ENCODE results near the gene SUGCT. TPM values are rescaled to one million over a fixed set of nuclear protein-coding genes. Genes with fewer than 3 reads are reported as not detected.

SUGCT gene
- total and polyA plus RNA-seq, 2 of the 13 experiments (the other 11 are each of a cell fraction or from before 2014, with no cell fraction given) = 10.1 to 22.2 TPM

DNA sequence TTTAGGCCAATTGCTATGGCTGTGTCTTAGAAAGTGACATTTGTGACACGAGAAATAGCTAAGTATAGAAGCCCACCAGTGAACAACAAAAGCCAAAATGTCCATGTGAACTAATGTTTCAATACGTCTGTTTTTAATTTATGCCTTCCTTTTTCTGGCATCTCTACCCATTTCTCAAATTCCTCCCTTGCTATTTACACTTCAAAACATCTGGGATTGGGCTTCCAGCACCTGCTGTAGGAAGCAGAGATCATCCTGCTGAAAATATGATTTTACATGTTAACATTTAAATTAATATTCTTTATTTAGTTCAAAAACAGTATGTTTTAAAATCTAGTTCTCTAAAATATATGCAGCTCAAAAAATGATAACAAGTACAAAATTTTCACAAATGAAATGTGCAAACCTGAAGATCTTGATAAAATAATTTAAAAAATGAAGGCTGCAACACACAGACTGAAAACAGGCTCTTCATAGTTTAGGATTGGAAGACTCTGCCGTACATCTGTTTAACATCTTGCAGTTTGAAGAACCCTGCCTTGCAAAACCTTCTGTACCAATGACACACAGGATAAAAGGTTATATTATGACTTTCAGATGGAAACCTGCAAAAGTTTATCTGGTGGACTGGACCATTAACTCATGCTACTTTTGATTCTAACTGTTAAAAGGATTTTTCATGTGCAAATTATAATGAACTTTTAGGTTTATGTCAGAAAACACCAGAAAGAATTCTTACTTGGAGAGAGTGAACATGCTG is 408.4 kb downstream of the SUGCT start (continued):
- TF ChIP-seq, protein P1, sequence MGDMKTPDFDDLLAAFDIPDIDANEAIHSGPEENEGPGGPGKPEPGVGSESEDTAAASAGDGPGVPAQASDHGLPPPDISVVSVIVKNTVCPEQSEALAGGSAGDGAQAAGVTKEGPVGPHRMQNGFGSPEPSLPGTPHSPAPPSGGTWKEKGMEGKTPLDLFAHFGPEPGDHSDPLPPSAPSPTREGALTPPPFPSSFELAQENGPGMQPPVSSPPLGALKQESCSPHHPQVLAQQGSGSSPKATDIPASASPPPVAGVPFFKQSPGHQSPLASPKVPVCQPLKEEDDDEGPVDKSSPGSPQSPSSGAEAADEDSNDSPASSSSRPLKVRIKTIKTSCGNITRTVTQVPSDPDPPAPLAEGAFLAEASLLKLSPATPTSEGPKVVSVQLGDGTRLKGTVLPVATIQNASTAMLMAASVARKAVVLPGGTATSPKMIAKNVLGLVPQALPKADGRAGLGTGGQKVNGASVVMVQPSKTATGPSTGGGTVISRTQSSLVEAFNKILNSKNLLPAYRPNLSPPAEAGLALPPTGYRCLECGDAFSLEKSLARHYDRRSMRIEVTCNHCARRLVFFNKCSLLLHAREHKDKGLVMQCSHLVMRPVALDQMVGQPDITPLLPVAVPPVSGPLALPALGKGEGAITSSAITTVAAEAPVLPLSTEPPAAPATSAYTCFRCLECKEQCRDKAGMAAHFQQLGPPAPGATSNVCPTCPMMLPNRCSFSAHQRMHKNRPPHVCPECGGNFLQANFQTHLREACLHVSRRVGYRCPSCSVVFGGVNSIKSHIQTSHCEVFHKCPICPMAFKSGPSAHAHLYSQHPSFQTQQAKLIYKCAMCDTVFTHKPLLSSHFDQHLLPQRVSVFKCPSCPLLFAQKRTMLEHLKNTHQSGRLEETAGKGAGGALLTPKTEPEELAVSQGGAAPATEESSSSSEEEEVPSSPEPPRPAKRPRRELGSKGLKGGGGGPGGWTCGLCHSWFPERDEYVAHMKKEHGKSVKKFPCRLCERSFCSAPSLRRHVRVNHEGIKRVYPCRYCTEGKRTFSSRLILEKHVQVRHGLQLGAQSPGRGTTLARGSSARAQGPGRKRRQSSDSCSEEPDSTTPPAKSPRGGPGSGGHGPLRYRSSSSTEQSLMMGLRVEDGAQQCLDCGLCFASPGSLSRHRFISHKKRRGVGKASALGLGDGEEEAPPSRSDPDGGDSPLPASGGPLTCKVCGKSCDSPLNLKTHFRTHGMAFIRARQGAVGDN (CRISPR knock-in tag; IDR thresholded peaks at IDR 0.05) = no peak
- TF ChIP-seq SKI (IDR thresholded peaks at IDR 0.05; ENCODE audit: partially characterized antibody) (no peak), ZNF83 (CRISPR knock-in tag; IDR thresholded peaks at IDR 0.05; ENCODE audit: borderline replicate concordance) (no peak), CHD2 (IDR thresholded peaks at IDR 0.05; ENCODE audit: low read depth, low read length) (no peak), NR2C2 (CRISPR knock-in tag; IDR thresholded peaks at IDR 0.05; ENCODE audit: borderline replicate concordance) (no peak), ZNF564 (CRISPR knock-in tag; IDR thresholded peaks at IDR 0.05) (no peak), ZNF235 (CRISPR knock-in tag; IDR thresholded peaks at IDR 0.05; ENCODE audit: borderline replicate concordance) (no peak), HDAC2 (CRISPR knock-in tag; IDR thresholded peaks at IDR 0.05) (no peak), ZNF652 (CRISPR knock-in tag; IDR thresholded peaks at IDR 0.05; ENCODE audit: borderline replicate concordance, low read depth) (no peak), SP5 (CRISPR knock-in tag; IDR thresholded peaks at IDR 0.05; ENCODE audit: borderline replicate concordance, low read depth) (no peak)
- TF ChIP-seq, protein P2, sequence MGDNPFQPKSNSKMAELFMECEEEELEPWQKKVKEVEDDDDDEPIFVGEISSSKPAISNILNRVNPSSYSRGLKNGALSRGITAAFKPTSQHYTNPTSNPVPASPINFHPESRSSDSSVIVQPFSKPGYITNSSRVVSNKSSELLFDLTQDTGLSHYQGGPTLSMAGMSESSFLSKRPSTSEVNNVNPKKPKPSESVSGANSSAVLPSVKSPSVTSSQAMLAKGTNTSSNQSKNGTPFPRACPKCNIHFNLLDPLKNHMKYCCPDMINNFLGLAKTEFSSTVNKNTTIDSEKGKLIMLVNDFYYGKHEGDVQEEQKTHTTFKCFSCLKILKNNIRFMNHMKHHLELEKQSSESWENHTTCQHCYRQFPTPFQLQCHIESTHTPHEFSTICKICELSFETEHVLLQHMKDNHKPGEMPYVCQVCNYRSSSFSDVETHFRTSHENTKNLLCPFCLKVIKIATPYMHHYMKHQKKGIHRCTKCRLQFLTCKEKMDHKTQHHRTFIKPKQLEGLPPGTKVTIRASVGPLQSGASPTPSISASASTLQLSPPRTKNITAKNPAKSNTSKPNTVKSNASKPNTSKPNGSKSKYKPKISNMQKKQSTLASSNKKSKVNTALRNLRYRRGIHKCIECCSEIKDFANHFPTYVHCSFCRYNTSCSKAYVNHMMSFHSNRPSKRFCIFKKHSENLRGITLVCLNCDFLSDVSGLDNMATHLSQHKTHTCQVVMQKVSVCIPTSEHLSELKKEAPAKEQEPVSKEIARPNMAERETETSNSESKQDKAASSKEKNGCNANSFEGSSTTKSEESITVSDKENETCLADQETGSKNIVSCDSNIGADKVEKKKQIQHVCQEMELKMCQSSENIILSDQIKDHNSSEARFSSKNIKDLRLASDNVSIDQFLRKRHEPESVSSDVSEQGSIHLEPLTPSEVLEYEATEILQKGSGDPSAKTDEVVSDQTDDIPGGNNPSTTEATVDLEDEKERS (CRISPR knock-in tag; IDR thresholded peaks at IDR 0.05) = no peak
